HEK293 (cell line): ENCODE results near the gene WNT4.

Experiments used
- CTCF ChIA-PET: fragments of 350-600 bp; formaldehyde crosslinking; extraction: SDS; loops from one replicate; lab custom pipeline; 2021; ENCODE audit warnings: antibody characterized with exemption; lab: Yijun Ruan, JAX
- POLR2A ChIA-PET: fragments of 300-600 bp; formaldehyde crosslinking; extraction: SDS; loops from one replicate; lab custom pipeline; 2020; ENCODE audit warnings: antibody characterized with exemption, inconsistent platforms; lab: Yijun Ruan, JAX
- H3K27ac ChIP-seq: fragments of 200-500 bp; sonication (Bioruptor generic); 2 replicates; pipeline ENCODE4 v1.5.1; 2014; ENCODE audit warnings: low read depth, low read length, control low read depth, inconsistent platforms; ENCODE audit errors: extremely low read depth
- H3K36me3 ChIP-seq, 2 experiments: fragments of 200-500 bp in 1 of 2; sonication (Bioruptor generic) in 1 of 2; 1 replicate in 1 of 2; 2 replicates in 1 of 2; pipeline ENCODE4 v1.5.1; 2014 to 2017; ENCODE audit warnings: inconsistent platforms in 2 of 2, low read length in 2 of 2; ENCODE audit not compliant: control insufficient read depth in 2 of 2, insufficient read depth in 1 of 2
- H3K4me1 ChIP-seq: fragments of 200-500 bp; sonication (Bioruptor generic); 2 replicates; pipeline ENCODE4 v1.5.1; 2014; ENCODE audit warnings: mild to moderate bottlenecking, low read length, inconsistent platforms; ENCODE audit not compliant: control insufficient read depth, insufficient read depth
- H3K4me3 ChIP-seq: 2 replicates; pipeline ENCODE4 v1.5.1; 2011; ENCODE audit warnings: low read depth, mild to moderate bottlenecking, control low read depth, low read length, moderate library complexity
- H3K9me3 ChIP-seq: fragments of 200-500 bp; sonication (Bioruptor generic); 2 replicates; pipeline ENCODE4 v1.5.1; 2014; ENCODE audit warnings: low read depth, low read length, inconsistent platforms; ENCODE audit not compliant: control insufficient read depth, insufficient read depth
- GFI1B ChIP-seq: fragments of 450-650 bp; formaldehyde crosslinking; IDR thresholded peaks from 2 replicates; pipeline ENCODE4 v1.5.1; 2016; ENCODE audit warnings: missing biosample characterization, missing genetic modification characterization
- IKZF3 ChIP-seq: fragments of 450-650 bp; IDR thresholded peaks from 2 replicates; pipeline ENCODE4 v1.5.0; 2018; ENCODE audit warnings: missing biosample characterization, mild to moderate bottlenecking, missing genetic modification characterization, moderate library complexity
- KLF10 ChIP-seq: fragments of 450-650 bp; IDR thresholded peaks from 2 replicates; pipeline ENCODE4 v1.5.1; 2018; ENCODE audit warnings: missing biosample characterization, mild to moderate bottlenecking, missing genetic modification characterization
- ZFP37 ChIP-seq: fragments of 450-650 bp; formaldehyde crosslinking; IDR thresholded peaks from 2 replicates; pipeline ENCODE4 v1.5.1; 2016; ENCODE audit warnings: missing biosample characterization, missing genetic modification characterization
- ZFP69B ChIP-seq: fragments of 450-650 bp; formaldehyde crosslinking; IDR thresholded peaks from 2 replicates; pipeline ENCODE4 v1.5.1; 2016; ENCODE audit warnings: missing biosample characterization, missing genetic modification characterization
- ZNF202 ChIP-seq: fragments of 450-650 bp; formaldehyde crosslinking; IDR thresholded peaks from 2 replicates; pipeline ENCODE4 v1.5.1; 2016; ENCODE audit warnings: missing biosample characterization, missing genetic modification characterization, borderline replicate concordance
- ZNF223 ChIP-seq: fragments of 450-650 bp; formaldehyde crosslinking; IDR thresholded peaks from 2 replicates; pipeline ENCODE4 v1.5.1; 2016; ENCODE audit warnings: missing biosample characterization, missing genetic modification characterization
- ZNF311 ChIP-seq: fragments of 450-650 bp; formaldehyde crosslinking; IDR thresholded peaks from 2 replicates; pipeline ENCODE4 v1.5.1; 2017; ENCODE audit warnings: missing biosample characterization, missing genetic modification characterization, borderline replicate concordance
- ZNF324 ChIP-seq: fragments of 450-650 bp; formaldehyde crosslinking; IDR thresholded peaks from 2 replicates; pipeline ENCODE4 v1.5.1; 2016; ENCODE audit warnings: missing biosample characterization, missing genetic modification characterization
- ZNF350 ChIP-seq: fragments of 450-650 bp; formaldehyde crosslinking; IDR thresholded peaks from 2 replicates; pipeline ENCODE4 v1.5.0; 2017; ENCODE audit warnings: missing biosample characterization, mild to moderate bottlenecking, missing genetic modification characterization
- ZNF394 ChIP-seq: fragments of 450-650 bp; formaldehyde crosslinking; IDR thresholded peaks from 2 replicates; pipeline ENCODE4 v1.5.1; 2016; ENCODE audit warnings: missing biosample characterization, missing genetic modification characterization, mild to moderate bottlenecking, moderate library complexity, borderline replicate concordance
- ZNF510 ChIP-seq: fragments of 450-650 bp; formaldehyde crosslinking; IDR thresholded peaks from 2 replicates; pipeline ENCODE4 v1.5.1; 2018; ENCODE audit warnings: mild to moderate bottlenecking, missing genetic modification characterization, missing biosample characterization; ENCODE audit not compliant: insufficient replicate concordance
- TF ChIP-seq, protein P1 (sequence below): fragments of 450-650 bp; formaldehyde crosslinking; IDR thresholded peaks from 2 replicates; pipeline ENCODE4 v1.5.1; 2016; ENCODE audit warnings: missing biosample characterization, missing genetic modification characterization, borderline replicate concordance
- TF ChIP-seq, protein P2 (sequence below): fragments of 450-650 bp; formaldehyde crosslinking; IDR thresholded peaks from 2 replicates; pipeline ENCODE4 v1.5.1; 2017; ENCODE audit warnings: missing biosample characterization, missing genetic modification characterization
- TF ChIP-seq, protein P3 (sequence below): fragments of 450-650 bp; formaldehyde crosslinking; IDR thresholded peaks from 2 replicates; pipeline ENCODE4 v1.5.1; 2017; ENCODE audit warnings: missing biosample characterization, missing genetic modification characterization
- TF ChIP-seq, protein P4 (sequence below): sonication (generic); formaldehyde crosslinking; IDR thresholded peaks from 2 replicates; pipeline ENCODE4 v1.8.1; 2022; ENCODE audit warnings: mild to moderate bottlenecking, moderate library complexity, missing genetic modification reagents
- TF ChIP-seq, protein P5 (sequence below): fragments of 450-650 bp; formaldehyde crosslinking; IDR thresholded peaks from 2 replicates; pipeline ENCODE4 v1.5.1; 2016; ENCODE audit warnings: missing biosample characterization, missing genetic modification characterization

Gene WNT4

DNA sequence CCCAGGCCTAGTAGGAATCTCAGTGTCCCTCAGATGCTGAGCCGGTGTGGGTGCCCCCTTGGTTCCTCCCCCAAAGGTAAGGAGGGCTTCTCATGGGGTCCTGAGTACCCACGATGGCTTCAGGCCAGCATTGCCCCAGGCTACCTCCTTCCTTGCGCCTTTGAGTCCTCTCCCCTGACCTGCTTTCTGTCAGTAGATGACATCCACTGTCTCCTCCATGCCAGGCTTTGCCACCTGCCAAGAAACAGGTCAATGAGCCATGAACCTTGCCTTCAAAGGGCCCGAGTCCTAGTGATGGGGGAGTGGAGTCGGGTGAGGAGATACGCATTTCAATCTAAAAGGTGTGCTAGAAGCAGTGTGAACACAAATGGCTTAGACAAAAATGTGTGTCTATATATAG, 15.6 kb downstream of the WNT4 start:
- Histone ChIP-seq H3K9me3 (no peaks in the 10 kb centered on the region), H3K36me3 (peaks cover 0 to 3% of the 10 kb centered on the region in 2 experiments; a peak in 1 of 3 replicates), H3K27ac (no peak overlapping the region), H3K4me3 (no peak overlapping the region), H3K4me1 (no peaks in the 10 kb centered on the region)
- POLR2A ChIA-PET, result no interaction called here
- TF ChIP-seq ZNF350 (no peak), ZNF223 (no peak), ZNF510 (tag by site-specific recombination) (no peak), ZFP69B (tag by site-specific recombination) (no peak), ZNF202 (tag by site-specific recombination) (no peak), ZFP37 (tag by site-specific recombination) (no peak)
- TF ChIP-seq, protein P1, sequence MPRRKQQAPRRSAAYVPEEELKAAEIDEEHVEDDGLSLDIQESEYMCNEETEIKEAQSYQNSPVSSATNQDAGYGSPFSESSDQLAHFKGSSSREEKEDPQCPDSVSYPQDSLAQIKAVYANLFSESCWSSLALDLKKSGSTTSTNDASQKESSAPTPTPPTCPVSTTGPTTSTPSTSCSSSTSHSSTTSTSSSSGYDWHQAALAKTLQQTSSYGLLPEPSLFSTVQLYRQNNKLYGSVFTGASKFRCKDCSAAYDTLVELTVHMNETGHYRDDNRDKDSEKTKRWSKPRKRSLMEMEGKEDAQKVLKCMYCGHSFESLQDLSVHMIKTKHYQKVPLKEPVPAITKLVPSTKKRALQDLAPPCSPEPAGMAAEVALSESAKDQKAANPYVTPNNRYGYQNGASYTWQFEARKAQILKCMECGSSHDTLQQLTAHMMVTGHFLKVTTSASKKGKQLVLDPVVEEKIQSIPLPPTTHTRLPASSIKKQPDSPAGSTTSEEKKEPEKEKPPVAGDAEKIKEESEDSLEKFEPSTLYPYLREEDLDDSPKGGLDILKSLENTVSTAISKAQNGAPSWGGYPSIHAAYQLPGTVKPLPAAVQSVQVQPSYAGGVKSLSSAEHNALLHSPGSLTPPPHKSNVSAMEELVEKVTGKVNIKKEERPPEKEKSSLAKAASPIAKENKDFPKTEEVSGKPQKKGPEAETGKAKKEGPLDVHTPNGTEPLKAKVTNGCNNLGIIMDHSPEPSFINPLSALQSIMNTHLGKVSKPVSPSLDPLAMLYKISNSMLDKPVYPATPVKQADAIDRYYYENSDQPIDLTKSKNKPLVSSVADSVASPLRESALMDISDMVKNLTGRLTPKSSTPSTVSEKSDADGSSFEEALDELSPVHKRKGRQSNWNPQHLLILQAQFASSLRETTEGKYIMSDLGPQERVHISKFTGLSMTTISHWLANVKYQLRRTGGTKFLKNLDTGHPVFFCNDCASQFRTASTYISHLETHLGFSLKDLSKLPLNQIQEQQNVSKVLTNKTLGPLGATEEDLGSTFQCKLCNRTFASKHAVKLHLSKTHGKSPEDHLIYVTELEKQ (tag by site-specific recombination), result no peak
- TF ChIP-seq, protein P2, sequence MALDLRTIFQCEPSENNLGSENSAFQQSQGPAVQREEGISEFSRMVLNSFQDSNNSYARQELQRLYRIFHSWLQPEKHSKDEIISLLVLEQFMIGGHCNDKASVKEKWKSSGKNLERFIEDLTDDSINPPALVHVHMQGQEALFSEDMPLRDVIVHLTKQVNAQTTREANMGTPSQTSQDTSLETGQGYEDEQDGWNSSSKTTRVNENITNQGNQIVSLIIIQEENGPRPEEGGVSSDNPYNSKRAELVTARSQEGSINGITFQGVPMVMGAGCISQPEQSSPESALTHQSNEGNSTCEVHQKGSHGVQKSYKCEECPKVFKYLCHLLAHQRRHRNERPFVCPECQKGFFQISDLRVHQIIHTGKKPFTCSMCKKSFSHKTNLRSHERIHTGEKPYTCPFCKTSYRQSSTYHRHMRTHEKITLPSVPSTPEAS, result no peak
- TF ChIP-seq, protein P3, sequence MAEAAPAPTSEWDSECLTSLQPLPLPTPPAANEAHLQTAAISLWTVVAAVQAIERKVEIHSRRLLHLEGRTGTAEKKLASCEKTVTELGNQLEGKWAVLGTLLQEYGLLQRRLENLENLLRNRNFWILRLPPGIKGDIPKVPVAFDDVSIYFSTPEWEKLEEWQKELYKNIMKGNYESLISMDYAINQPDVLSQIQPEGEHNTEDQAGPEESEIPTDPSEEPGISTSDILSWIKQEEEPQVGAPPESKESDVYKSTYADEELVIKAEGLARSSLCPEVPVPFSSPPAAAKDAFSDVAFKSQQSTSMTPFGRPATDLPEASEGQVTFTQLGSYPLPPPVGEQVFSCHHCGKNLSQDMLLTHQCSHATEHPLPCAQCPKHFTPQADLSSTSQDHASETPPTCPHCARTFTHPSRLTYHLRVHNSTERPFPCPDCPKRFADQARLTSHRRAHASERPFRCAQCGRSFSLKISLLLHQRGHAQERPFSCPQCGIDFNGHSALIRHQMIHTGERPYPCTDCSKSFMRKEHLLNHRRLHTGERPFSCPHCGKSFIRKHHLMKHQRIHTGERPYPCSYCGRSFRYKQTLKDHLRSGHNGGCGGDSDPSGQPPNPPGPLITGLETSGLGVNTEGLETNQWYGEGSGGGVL, result no peak
- CTCF ChIA-PET, result interaction anchor here (6.5 kb wide), 1 partner anchor 289 kb away, joined by 61 read pairs; no protein-coding TSS in a partner anchor

DNA sequence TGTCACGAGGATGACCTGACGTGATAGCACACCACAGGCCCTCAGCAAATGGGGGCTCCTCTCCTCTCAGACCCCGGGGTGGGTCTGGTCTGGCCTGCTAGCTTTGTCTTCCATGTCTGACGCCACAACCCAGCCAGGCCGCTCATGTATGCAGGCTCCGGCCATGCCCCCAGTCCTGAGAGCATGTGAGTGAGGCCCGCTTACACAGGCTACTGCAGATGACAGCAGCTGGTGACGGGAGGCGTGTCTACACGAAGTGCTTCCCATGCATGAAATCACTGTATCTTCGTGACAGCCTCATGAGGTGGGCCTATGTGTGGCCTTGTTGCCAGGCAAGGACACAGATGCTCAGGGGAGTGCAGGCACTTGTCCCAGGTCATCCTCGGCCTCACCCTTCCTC, 16.4 kb downstream of the WNT4 start:
- TF ChIP-seq, protein P4, sequence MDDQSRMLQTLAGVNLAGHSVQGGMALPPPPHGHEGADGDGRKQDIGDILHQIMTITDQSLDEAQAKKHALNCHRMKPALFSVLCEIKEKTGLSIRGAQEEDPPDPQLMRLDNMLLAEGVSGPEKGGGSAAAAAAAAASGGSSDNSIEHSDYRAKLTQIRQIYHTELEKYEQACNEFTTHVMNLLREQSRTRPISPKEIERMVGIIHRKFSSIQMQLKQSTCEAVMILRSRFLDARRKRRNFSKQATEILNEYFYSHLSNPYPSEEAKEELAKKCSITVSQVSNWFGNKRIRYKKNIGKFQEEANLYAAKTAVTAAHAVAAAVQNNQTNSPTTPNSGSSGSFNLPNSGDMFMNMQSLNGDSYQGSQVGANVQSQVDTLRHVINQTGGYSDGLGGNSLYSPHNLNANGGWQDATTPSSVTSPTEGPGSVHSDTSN (CRISPR knock-in tag), result no peak
- TF ChIP-seq IKZF3 (tag by site-specific recombination) (no peak), GFI1B (tag by site-specific recombination) (no peak), ZNF394 (tag by site-specific recombination) (no peak), KLF10 (tag by site-specific recombination) (0 out of 2 replicates have a peak, but pooled peaks have one; percentile 29), ZNF324 (no peak), ZNF311 (no peak)
- TF ChIP-seq, protein P5, sequence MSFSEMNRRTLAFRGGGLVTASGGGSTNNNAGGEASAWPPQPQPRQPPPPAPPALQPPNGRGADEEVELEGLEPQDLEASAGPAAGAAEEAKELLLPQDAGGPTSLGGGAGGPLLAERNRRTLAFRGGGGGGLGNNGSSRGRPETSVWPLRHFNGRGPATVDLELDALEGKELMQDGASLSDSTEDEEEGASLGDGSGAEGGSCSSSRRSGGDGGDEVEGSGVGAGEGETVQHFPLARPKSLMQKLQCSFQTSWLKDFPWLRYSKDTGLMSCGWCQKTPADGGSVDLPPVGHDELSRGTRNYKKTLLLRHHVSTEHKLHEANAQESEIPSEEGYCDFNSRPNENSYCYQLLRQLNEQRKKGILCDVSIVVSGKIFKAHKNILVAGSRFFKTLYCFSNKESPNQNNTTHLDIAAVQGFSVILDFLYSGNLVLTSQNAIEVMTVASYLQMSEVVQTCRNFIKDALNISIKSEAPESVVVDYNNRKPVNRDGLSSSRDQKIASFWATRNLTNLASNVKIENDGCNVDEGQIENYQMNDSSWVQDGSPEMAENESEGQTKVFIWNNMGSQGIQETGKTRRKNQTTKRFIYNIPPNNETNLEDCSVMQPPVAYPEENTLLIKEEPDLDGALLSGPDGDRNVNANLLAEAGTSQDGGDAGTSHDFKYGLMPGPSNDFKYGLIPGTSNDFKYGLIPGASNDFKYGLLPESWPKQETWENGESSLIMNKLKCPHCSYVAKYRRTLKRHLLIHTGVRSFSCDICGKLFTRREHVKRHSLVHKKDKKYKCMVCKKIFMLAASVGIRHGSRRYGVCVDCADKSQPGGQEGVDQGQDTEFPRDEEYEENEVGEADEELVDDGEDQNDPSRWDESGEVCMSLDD (tag by site-specific recombination), result no peak
- Histone ChIP-seq H3K27ac (no peak overlapping the region), H3K4me1 (no peaks in the 10 kb centered on the region), H3K36me3 (peaks cover 0 to 3% of the 10 kb centered on the region in 2 experiments; a peak in 1 of 3 replicates), H3K9me3 (no peaks in the 10 kb centered on the region), H3K4me3 (no peak overlapping the region)
- POLR2A ChIA-PET, result interaction anchor here (0.6 to 0.8 kb wide), 2 partner anchors 27 to 101 kb away, joined by 3 read pairs; no protein-coding TSS in a partner anchor
- CTCF ChIA-PET, result interaction anchor here (0.9 to 1.3 kb wide), 2 partner anchors 8 to 290 kb away, joined by 3 read pairs; no protein-coding TSS in a partner anchor
